ENCODE data around the gene CCNL2. TPM values are rescaled to one million over a fixed set of nuclear protein-coding genes. Genes with fewer than 3 reads are reported as not detected.

The CCNL2 gene
- total and polyA plus RNA-seq, 2 experiments from 2014 or later, result 230 to 301 TPM

GRCh38 chr1:1335792-1336248 lies 63.3 kb downstream of the CCNL2 start:
- no peak for DNase-seq (ENCODE audit: low read depth in 1 of 2, low spot score in 1 of 2)
- Histone ChIP-seq H3K27ac (no peak overlapping the region), H3K4me3 (no peak overlapping the region), H3K36me3 (peaks cover 2% of the 10 kb centered on the region), H3K4me1 (ENCODE audit: low read depth) (no peaks in the 10 kb centered on the region), H3K9me3 (ENCODE audit: low read depth) (no peaks in the 10 kb centered on the region), H3K27me3 (no peaks in the 10 kb centered on the region)
- no peak for TF ChIP-seq CTCF (IDR thresholded peaks at IDR 0.05; ENCODE audit: low read depth, low read length)

Other genes starting within 250 kb of the CCNL2 start
- gene TTLL10, start 225.5 kb downstream of the CCNL2 start, total RNA-seq, result not detected in 2 replicates
- 0.31 TPM in 1 of 2 replicates, not detected in the other for gene TTLL10, start 225.5 kb downstream of the CCNL2 start, polyA plus RNA-seq
- not detected in 2 replicates for gene TNFRSF18, start 192.7 kb downstream of the CCNL2 start, total RNA-seq
- gene TNFRSF18, start 192.7 kb downstream of the CCNL2 start, polyA plus RNA-seq, result 0.39 and 0.74 TPM in 2 replicates
- 0.11 TPM in 1 of 2 replicates, not detected in the other for gene TNFRSF4, start 185.2 kb downstream of the CCNL2 start, total RNA-seq
- 0.10 TPM in 1 of 2 replicates, not detected in the other for gene TNFRSF4, start 185.2 kb downstream of the CCNL2 start, polyA plus RNA-seq
- gene SDF4, start 167.3 kb downstream of the CCNL2 start, total RNA-seq, result 139 and 148 TPM in 2 replicates
- gene SDF4, start 167.3 kb downstream of the CCNL2 start, polyA plus RNA-seq, result 172 and 180 TPM in 2 replicates
- 53.1 and 58.9 TPM in 2 replicates for gene B3GALT6, start 167.1 kb downstream of the CCNL2 start, total RNA-seq
- 56.8 and 69.5 TPM in 2 replicates for gene B3GALT6, start 167.1 kb downstream of the CCNL2 start, polyA plus RNA-seq
- gene C1QTNF12, start 152.6 kb downstream of the CCNL2 start, total RNA-seq, result 1.5 TPM in 1 of 2 replicates, not detected in the other
- not detected in 2 replicates for gene C1QTNF12, start 152.6 kb downstream of the CCNL2 start, polyA plus RNA-seq
- gene UBE2J2, start 125.5 kb downstream of the CCNL2 start, total RNA-seq, result 64.2 and 70.5 TPM in 2 replicates
- gene UBE2J2, start 125.5 kb downstream of the CCNL2 start, polyA plus RNA-seq, result 87.3 and 93.1 TPM in 2 replicates
- 13.0 and 26.5 TPM in 2 replicates for gene SCNN1D, start 118.9 kb downstream of the CCNL2 start, total RNA-seq
- 7.5 and 11.0 TPM in 2 replicates for gene SCNN1D, start 118.9 kb downstream of the CCNL2 start, polyA plus RNA-seq
- gene ACAP3, start 91.4 kb downstream of the CCNL2 start, total RNA-seq, result 59.1 and 61.4 TPM in 2 replicates
- 45.7 and 63.6 TPM in 2 replicates for gene ACAP3, start 91.4 kb downstream of the CCNL2 start, polyA plus RNA-seq
- 22.1 and 25.0 TPM in 2 replicates for gene PUSL1, start 90.7 kb downstream of the CCNL2 start, total RNA-seq
- gene PUSL1, start 90.7 kb downstream of the CCNL2 start, polyA plus RNA-seq, result 17.4 and 18.7 TPM in 2 replicates
- gene INTS11, start 74.7 kb downstream of the CCNL2 start, total RNA-seq, result 100.0 and 124 TPM in 2 replicates
- gene INTS11, start 74.7 kb downstream of the CCNL2 start, polyA plus RNA-seq, result 75.8 and 86.4 TPM in 2 replicates
- gene CPTP, start 74.5 kb downstream of the CCNL2 start, total RNA-seq, result 38.5 and 49.3 TPM in 2 replicates
- 33.7 and 38.0 TPM in 2 replicates for gene CPTP, start 74.5 kb downstream of the CCNL2 start, polyA plus RNA-seq
- gene TAS1R3, start 68.1 kb downstream of the CCNL2 start, total RNA-seq, result 0.81 and 1.1 TPM in 2 replicates
- 0.32 and 0.70 TPM in 2 replicates for gene TAS1R3, start 68.1 kb downstream of the CCNL2 start, polyA plus RNA-seq
- gene DVL1, start 49.9 kb downstream of the CCNL2 start, total RNA-seq, result 78.1 and 105 TPM in 2 replicates
- gene DVL1, start 49.9 kb downstream of the CCNL2 start, polyA plus RNA-seq, result 29.1 and 49.2 TPM in 2 replicates
- gene MXRA8, start 40.8 kb downstream of the CCNL2 start, total RNA-seq, result 50.4 and 90.1 TPM in 2 replicates
- gene MXRA8, start 40.8 kb downstream of the CCNL2 start, polyA plus RNA-seq, result 42.2 and 58.8 TPM in 2 replicates
- gene AURKAIP1, start 24.1 kb downstream of the CCNL2 start, total RNA-seq, result 235 and 301 TPM in 2 replicates
- gene AURKAIP1, start 24.1 kb downstream of the CCNL2 start, polyA plus RNA-seq, result 252 and 305 TPM in 2 replicates
- 97.6 and 168 TPM in 2 replicates for gene MRPL20, start 8.0 kb upstream of the CCNL2 start, total RNA-seq
- 204 and 255 TPM in 2 replicates for gene MRPL20, start 8.0 kb upstream of the CCNL2 start, polyA plus RNA-seq
- gene ANKRD65, start 21.9 kb upstream of the CCNL2 start, total RNA-seq, result 0.49 and 0.60 TPM in 2 replicates
- 0.32 and 2.0 TPM in 2 replicates for gene ANKRD65, start 21.9 kb upstream of the CCNL2 start, polyA plus RNA-seq
- 31.5 and 40.4 TPM in 2 replicates for gene VWA1, start 36.4 kb upstream of the CCNL2 start, total RNA-seq
- gene VWA1, start 36.4 kb upstream of the CCNL2 start, polyA plus RNA-seq, result 31.5 and 48.1 TPM in 2 replicates
- 0.21 and 0.28 TPM in 2 replicates for gene ATAD3C, start 50.4 kb upstream of the CCNL2 start, total RNA-seq
- 0.49 and 0.53 TPM in 2 replicates for gene ATAD3C, start 50.4 kb upstream of the CCNL2 start, polyA plus RNA-seq
- 28.1 and 37.4 TPM in 2 replicates for gene ATAD3B, start 72.4 kb upstream of the CCNL2 start, total RNA-seq
- 25.8 and 30.2 TPM in 2 replicates for gene ATAD3B, start 72.4 kb upstream of the CCNL2 start, polyA plus RNA-seq
- 61.7 and 79.7 TPM in 2 replicates for gene ATAD3A, start 112.8 kb upstream of the CCNL2 start, total RNA-seq
- 74.8 and 77.9 TPM in 2 replicates for gene ATAD3A, start 112.8 kb upstream of the CCNL2 start, polyA plus RNA-seq
- gene TMEM240, start 141.3 kb upstream of the CCNL2 start, total RNA-seq, result 8.1 and 26.0 TPM in 2 replicates
- 6.2 and 10.4 TPM in 2 replicates for gene TMEM240, start 141.3 kb upstream of the CCNL2 start, polyA plus RNA-seq
- 97.3 and 131 TPM in 2 replicates for gene SSU72, start 175.5 kb upstream of the CCNL2 start, total RNA-seq
- 172 and 202 TPM in 2 replicates for gene SSU72, start 175.5 kb upstream of the CCNL2 start, polyA plus RNA-seq
- 30.9 and 46.5 TPM in 2 replicates for gene FNDC10, start 200.8 kb upstream of the CCNL2 start, total RNA-seq
- 34.1 and 62.3 TPM in 2 replicates for gene FNDC10, start 200.8 kb upstream of the CCNL2 start, polyA plus RNA-seq
- gene MIB2, start 216.2 kb upstream of the CCNL2 start, total RNA-seq, result 191 and 248 TPM in 2 replicates
- gene MIB2, start 216.2 kb upstream of the CCNL2 start, polyA plus RNA-seq, result 160 and 168 TPM in 2 replicates
- gene MMP23B, start 232.8 kb upstream of the CCNL2 start, total RNA-seq, result 23.6 and 30.0 TPM in 2 replicates
- 11.3 and 14.1 TPM in 2 replicates for gene MMP23B, start 232.8 kb upstream of the CCNL2 start, polyA plus RNA-seq

Data from cardiac muscle cell (in vitro differentiated cells and primary cell).